Cardiac muscle cell (in vitro differentiated cells and primary cell): ENCODE data around the gene FKBP7. TPM values are rescaled to one million over a fixed set of nuclear protein-coding genes. Genes with fewer than 3 reads are reported as not detected.

ENCODE experiments used
- DNase-seq, 2 donors: peaks; one replicate each; pipeline versions ENCODE4 v3.0.0 to v3.0.0-alpha.2; 2010 to 2017; ENCODE audit warnings: low read depth in 1 of 2, low spot score in 1 of 2
- H3K27ac ChIP-seq: fragments of 200-600 bp; sonication (generic); 2 replicates; pipeline ENCODE4 v1.5.1; 2016
- H3K27me3 ChIP-seq: fragments of 200-600 bp; sonication (generic); 2 replicates; pipeline ENCODE4 v1.6.0; 2016; ENCODE audit warnings: control low read depth
- H3K36me3 ChIP-seq: fragments of 200-600 bp; sonication (generic); 2 replicates; pipeline ENCODE4 v1.5.1; 2016; ENCODE audit warnings: control low read depth
- H3K4me1 ChIP-seq: fragments of 200-600 bp; sonication (generic); 2 replicates; pipeline ENCODE4 v1.8.1; 2017; ENCODE audit warnings: low read depth, mild to moderate bottlenecking, mixed run types
- H3K4me3 ChIP-seq: fragments of 200-600 bp; sonication (generic); 2 replicates; pipeline ENCODE4 v1.5.1; 2016; ENCODE audit warnings: mild to moderate bottlenecking
- H3K9me3 ChIP-seq: fragments of 200-600 bp; sonication (generic); 2 replicates; pipeline ENCODE4 v1.5.1; 2017; ENCODE audit warnings: low read depth, mild to moderate bottlenecking, control low read depth
- CTCF ChIP-seq: IDR thresholded peaks from 2 replicates; pipeline ENCODE4 v1.5.1; 2012; ENCODE audit warnings: low read depth, mild to moderate bottlenecking, low read length
- polyA plus RNA-seq: library from polyadenylated mRNA; unstranded; fragments of >200 nt; fragmentation: Nextera tagmentation; extraction: Ambion mirVana; gene quantifications from 2 replicates; pipeline ENCODE4 v1.2.1, GENCODE V29; 2016
- total RNA-seq: library from RNA; depleted of rRNA; stranded (reverse); fragments of >200 nt; gene quantifications from 2 replicates; pipeline ENCODE4 v1.2.3, GENCODE V29; 2016

Gene FKBP7
- total and polyA plus RNA-seq, 2 experiments from 2014 or later = 18.7 to 37.2 TPM

GRCh38 chr2:178452334-178452733 lies 26.1 kb downstream of the FKBP7 start:
- DNase-seq = no peak
- Histone ChIP-seq H3K4me1 (peaks cover 10% of the 10 kb centered on the region), H3K4me3 (no peak overlapping the region), H3K9me3 (no peaks in the 10 kb centered on the region), H3K36me3 (peaks cover 7% of the 10 kb centered on the region), H3K27ac (no peak overlapping the region), H3K27me3 (no peaks in the 10 kb centered on the region)
- no peak for TF ChIP-seq CTCF

- TF ChIP-seq CTCF = no peak
- peak; percentile 98 to 99 for DNase-seq
These were observed 27.4 kb downstream of the FKBP7 start, which contains the start of the genes PJVK and PRKRA for GRCh38 chr2:178450774-178451525. PJVK (plus strand) TSS chr2:178451378; CDS start chr2:178453410, 2,032 bp downstream. PRKRA (minus strand) TSS chr2:178451175; CDS start chr2:178451030, 145 bp downstream.

GRCh38 chr2:178450524-178450773 lies 28.0 kb downstream of the FKBP7 start:
- peak overlapping the region; percentile 51 for H3K4me3 ChIP-seq
- H3K36me3 ChIP-seq = peaks cover 21% of the 10 kb centered on the region
- TF ChIP-seq CTCF = no peak
- no peak for DNase-seq
- no peaks in the 10 kb centered on the region for H3K9me3 ChIP-seq
- peak overlapping the region; percentile 95 for H3K27ac ChIP-seq
- peaks cover 10% of the 10 kb centered on the region for H3K4me1 ChIP-seq
- no peaks in the 10 kb centered on the region for H3K27me3 ChIP-seq

More at GRCh38 chr2:178450774-178451525, 27.4 kb downstream of the FKBP7 start, which contains the start of the genes PJVK and PRKRA:
- Histone ChIP-seq H3K27ac (peak within 1 kb of the TSS; percentile 95), H3K9me3 (no peaks in the 10 kb centered on the region), H3K36me3 (peaks cover 16% of the 10 kb centered on the region), H3K27me3 (no peaks in the 10 kb centered on the region), H3K4me3 (peak within 1 kb of the TSS; percentile 51), H3K4me1 (peaks cover 10% of the 10 kb centered on the region)

- no peak for TF ChIP-seq CTCF
- DNase-seq = peak in 1 of 2 donors; percentile 8
- H3K4me3 ChIP-seq = peak overlapping the region; percentile 51
These were observed 28.5 kb downstream of the FKBP7 start for GRCh38 chr2:178449700-178450523.

GRCh38 chr2:178448968-178449661 lies 29.3 kb downstream of the FKBP7 start:
- Histone ChIP-seq H3K36me3 (peaks cover 34% of the 10 kb centered on the region), H3K4me3 (peak overlapping the region; percentile 51), H3K27me3 (no peaks in the 10 kb centered on the region), H3K9me3 (no peaks in the 10 kb centered on the region), H3K4me1 (peaks cover 10% of the 10 kb centered on the region), H3K27ac (no peak overlapping the region)
- DNase-seq = peak in 1 of 2 donors; percentile 2
- TF ChIP-seq CTCF = no peak

More at GRCh38 chr2:178449700-178450523, 28.5 kb downstream of the FKBP7 start:
- Histone ChIP-seq H3K4me1 (peaks cover 10% of the 10 kb centered on the region), H3K27ac (peak overlapping the region; percentile 95), H3K9me3 (no peaks in the 10 kb centered on the region), H3K36me3 (peaks cover 26% of the 10 kb centered on the region), H3K27me3 (no peaks in the 10 kb centered on the region)
